HG03159 (cell line): ENCODE data around the gene PLB1.

Experiments
- ATAC-seq: cut with Tn5 transposase; IDR thresholded peaks from one replicate; pipeline ENCODE4 v1.9.1; 2021; ENCODE audit warnings: mild to moderate bottlenecking, moderate library complexity; ENCODE audit not compliant: unreplicated experiment

The PLB1 gene

DNA sequence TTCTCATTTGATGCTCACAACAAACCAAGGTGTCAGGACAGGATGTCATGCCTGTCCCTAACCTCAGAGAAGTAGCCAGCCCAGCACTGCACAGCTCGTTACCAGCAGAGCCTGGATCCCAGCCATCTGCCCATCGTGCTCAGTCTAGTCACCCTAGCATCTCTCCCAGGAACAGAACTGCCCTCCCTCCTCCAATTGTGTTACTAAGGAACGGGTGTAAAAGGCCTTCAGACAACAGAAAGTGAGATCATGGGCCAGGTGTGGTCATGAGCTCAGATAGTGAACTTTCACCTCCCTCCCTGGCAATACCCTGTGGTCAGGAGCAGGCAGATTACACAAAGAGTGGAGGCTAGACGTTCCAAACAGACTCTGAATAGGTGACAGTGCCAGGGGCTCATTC lies 144.0 kb downstream of the PLB1 start:
- no peak for ATAC-seq

DNA sequence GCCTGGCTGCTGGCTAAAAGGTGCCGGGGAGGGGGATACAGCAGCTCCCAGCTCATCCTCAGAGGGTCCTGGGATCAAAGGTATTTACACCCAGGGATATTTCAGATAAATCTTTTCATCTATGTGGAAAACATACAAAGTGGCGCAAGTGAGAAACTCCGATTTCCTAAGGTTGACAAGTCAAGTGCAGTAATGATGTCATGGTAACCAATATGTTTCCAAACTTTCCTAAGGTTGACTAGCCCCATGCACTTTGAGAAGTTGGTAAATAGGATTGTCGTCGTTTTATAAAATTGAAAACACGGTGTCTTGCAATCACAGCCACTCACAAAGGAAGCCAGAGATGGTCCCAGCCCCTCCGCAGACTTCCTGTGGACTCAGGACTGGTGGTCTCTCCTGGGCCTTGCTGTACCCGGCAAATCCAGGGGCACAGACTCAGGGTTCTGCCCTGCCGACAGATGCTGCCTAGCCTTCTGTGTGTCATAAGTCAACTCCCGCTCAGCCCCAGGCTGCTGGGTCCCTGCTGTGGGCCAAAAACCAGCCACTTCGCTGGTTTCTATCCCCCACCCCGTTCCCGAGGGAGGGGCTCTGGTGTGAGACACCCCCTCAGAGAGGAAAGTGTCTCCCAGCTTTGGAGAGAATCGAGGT lies 144.5 kb downstream of the PLB1 start:
- no peak for ATAC-seq

GRCh38 chr2:28640908-28641300 lies 145.0 kb downstream of the PLB1 start:
- ATAC-seq, result no peak

DNA sequence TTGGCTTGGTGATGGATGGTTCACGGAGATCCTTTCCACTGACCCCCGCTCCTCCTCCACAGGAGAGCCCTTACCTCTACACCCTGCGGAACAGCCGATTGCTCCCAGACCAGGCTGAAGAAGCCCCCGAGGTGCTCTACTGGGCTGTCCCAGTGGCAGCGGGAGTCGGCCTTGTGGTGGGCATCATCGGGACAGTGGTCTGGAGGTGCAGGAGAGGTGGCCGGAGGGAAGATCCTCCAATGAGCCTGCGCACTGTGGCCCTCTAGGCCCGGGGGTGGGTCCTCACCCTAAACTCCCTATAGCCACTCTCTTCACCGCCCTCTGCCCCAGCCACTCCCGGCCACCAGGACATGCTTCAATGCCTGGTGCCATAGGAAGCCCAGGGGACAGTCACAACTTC lies 146.9 kb downstream of the PLB1 start:
- ATAC-seq, result no peak

DNA sequence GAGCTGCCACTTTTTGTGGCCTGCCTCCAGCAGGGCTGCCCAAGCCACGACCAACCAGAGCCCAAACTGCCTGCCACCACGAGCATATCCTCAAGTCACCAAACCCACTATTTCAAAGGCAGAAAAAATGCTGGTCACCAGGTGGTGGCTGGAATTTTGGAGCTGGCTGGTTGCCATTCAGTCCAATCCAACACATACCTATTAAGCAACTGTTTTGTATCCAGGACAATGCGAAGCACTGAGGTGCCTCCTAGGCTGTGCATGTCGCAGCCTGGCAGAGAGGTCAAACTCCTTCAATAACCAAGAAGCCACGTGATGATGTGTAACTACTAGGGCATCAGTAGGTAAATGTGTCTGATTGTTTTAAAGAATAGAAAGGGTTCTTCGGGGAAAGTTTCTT lies 147.5 kb downstream of the PLB1 start:
- ATAC-seq, result no peak

DNA sequence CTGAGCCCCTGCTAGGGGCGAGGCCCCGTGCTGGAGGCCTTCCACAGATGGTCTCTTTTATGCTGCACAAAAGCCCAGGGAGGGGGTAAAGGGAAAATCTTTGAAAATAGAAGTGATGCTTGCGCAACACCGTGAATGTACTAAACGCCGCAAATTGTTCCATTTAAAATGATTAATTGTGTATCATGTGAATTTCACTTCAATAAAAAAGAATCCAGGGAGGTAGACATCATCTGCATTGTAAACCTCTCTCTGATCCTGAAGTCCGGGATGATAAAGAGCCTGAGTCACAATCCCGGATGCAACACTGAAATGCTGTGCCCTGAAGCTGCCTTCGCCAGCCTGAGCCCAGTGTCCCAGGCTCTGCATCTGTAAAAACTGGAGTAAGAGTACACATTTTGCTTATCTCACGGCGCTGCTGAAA lies 148.1 kb downstream of the PLB1 start:
- no peak for ATAC-seq

DNA sequence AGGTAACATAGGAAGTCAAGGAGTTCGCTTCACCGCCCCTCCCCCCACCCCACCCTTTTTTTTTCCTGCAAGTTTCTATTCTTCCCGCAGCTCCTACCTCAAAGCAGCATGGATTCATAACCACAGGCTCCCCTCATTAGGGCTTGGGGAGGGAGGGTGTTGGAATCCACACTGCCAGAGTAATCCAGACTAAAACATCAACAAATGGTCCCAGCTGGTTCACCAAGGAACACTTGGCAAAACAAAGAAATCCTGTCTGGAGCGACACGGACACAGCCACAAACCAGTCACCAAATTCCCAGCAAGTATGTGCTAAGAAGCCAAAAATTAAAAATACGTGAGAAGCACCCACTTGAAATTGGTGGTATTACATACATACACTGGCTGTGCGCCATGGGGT lies 148.9 kb downstream of the PLB1 start:
- no peak for ATAC-seq

- no peak for ATAC-seq
Measured at GRCh38 chr2:28645553-28645952, 149.7 kb downstream of the PLB1 start.

DNA sequence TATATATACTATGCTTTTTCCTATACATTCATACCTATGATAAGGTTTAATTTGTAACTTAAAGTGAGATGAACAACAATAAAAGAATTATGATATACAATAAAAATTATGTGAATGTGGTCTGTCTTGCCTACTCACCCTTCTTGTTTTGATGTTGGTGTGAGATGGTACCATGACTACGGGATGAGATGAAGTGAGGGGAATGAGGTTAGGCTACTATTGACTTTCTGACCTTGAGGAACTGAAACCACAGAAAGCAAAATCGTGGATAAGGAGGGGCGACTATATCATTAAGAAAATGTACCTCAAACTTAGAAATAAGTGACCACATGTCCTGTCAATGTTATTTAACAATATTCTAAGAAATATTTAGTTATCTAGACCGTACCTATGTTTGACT lies 151.8 kb downstream of the PLB1 start:
- no peak for ATAC-seq

DNA sequence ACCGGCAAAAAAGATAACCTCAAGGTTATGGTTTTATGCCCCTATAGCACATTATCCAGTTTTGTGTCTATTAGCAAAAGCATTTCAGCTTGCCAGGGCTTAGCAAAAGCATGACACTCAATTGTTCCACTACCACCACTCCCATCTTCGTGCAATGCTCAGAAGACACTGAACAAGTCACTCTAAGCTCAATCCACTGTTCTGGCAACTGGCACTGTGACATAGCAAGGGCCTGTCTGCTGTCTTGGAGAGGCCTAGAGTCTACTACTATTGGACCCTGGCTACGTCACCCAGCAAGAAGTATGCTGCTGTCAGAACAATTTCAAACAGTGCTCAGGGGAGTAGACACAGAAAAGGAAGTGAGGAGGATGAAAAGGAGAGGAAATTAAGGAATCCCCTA lies 152.3 kb downstream of the PLB1 start:
- no peak for ATAC-seq

DNA sequence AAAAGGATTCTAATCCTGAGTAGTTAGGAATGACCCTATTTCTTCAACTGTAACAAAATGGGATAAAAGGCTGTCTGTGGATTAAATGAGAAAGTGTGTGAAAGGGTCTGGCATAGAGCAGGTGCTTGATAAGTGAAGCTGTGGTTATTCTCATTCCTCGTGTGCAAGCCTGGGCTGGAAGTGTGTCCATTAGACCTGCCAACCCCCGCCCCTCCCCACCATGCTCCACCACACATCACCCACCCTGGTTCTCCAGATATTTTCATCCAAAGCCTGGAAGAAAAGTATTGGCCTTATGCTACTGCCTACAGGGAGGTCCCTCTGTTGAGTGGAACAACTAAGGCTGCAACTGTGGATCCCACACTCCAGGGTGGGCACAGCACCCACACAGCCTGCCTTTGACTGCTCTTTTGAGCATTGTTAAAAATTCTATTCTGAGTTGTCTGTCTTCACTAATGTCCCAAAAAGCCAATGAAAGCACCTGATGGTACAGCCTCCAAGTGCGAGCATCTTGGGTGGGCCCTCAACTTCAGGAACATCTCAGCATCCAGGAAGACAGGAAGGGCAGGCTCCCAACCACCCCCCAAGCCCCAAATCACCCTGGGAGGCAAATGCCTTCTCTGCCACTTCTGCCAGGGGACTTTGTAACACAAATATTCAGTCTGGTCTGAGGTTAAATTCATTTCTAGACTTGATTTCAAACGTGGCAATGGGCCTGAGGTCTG lies 153.0 kb downstream of the PLB1 start:
- no peak for ATAC-seq

GRCh38 chr2:28649481-28650265 lies 153.8 kb downstream of the PLB1 start:
- ATAC-seq, result no peak

DNA sequence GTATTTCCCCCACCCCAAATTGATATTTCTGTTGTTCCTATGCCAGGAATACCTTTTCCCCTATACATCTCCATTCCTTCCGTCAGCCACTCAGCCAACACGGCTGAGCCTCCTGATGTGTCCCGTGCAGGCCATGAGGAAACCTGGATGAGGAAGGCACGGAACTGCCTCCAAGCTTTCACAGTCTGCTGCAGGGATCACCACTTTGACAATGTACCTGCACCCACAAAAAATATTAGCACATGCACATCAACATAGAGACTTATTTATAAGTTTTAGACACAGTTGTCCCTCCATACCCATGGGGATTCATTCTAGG lies 154.4 kb downstream of the PLB1 start:
- no peak for ATAC-seq

DNA sequence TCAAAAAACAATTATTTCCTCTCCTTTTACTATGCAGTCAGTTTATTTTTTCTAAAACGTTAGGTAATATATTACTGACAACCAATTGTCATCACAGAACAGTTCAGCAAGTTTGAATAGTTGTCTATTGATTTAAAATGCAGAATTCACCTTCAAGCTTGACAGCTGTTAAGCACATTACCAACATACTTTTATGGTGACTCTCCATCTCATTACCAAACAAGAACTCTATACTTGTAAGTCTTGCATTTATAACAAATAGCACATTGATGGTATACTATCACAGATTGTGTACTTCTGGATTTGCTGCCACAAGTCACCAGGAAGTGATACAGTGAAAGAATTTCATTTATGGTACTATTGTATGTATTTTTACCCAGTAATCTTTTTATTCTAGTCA lies 156.4 kb downstream of the PLB1 start:
- ATAC-seq, result no peak

- no peak for ATAC-seq
Measured at GRCh38 chr2:28653892-28654662, 158.2 kb downstream of the PLB1 start.

DNA sequence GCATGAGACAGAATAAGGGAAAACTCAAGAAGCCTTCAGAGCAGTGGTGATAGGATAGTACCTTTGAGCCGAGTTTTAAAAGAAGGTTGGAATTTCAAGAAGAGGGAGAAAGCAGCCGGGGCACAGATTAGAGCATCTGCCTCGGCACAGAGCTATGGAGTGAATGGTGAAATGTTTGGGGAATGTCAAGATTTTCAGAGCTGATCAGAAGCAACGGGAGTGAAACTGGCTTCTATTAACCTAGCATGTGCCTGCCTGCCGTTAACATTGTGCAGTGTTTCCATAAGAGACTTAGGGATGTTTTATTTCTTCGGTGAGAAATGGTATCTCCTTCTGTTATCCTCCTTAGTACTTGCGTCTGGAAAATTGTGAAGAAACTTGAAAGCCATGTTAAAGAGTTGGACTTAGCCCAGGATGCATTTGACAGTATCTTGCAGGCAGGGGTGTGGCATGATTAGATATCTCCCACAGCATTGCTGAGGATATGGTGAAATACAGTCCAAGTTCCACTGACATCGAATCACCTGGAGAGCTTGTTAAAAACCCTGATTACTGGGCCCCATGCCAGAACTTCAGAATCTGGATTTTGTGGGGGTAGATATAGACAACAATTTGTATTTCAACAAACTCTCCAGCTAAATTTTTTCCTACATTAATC lies 158.9 kb downstream of the PLB1 start:
- no peak for ATAC-seq

DNA sequence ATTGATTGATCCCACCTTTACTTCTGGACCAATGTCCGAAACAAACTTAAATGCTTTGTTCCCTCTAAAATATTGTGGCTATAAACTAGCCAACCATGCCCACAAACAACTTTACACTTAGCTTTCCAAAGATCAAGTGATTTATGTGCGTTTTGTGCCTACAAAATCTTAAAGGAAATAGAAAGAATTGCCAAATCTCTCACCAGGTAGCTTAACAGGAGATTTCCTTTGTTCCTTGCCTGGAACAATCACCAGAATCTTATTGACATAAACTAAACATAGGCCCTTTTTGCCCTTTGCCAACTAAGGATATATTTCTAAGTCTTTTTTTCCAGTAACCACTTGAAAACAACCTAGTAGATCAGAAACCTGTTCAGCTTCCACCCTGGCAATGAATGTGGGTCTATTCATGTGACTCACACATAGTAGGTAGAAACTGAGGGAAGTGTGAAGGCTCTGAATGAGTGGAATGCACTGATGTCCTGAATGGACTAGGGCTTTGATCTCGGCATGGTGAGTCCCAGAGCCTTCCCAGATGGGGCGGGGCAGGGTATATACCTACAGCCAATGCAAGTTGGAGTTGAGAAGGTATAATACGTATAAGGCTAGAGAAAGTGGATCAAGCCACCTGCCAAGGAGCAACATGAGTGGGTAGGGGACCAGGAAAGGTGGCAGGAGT lies 161.2 kb downstream of the PLB1 start:
- ATAC-seq, result no peak

- ATAC-seq, result no peak
Measured at GRCh38 chr2:28658369-28658768, 162.5 kb downstream of the PLB1 start.

GRCh38 chr2:28659127-28659526 lies 163.3 kb downstream of the PLB1 start:
- no peak for ATAC-seq

DNA sequence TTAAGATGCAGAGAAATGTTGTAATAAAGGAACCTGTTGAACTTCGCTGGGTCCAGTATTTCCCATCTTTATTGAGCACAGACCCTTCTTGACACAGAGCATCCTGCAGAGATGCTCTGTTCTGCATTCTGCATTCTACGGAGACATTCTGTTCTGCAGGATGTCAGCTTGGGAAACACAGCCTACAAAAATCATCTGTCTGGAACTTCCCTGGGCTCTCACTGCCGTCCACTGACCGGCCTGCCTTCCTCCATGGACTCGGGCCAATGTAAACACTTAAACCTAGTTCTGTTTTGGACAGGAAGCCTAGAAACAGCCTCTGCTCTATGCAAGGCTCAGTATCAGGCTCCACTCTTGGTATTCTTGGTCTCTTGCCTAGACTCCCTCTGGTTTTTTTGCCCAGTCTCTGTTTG lies 165.7 kb downstream of the PLB1 start:
- ATAC-seq, result no peak
